ENCODE results near the gene C3orf18. TPM values are rescaled to one million over a fixed set of nuclear protein-coding genes. Genes with fewer than 3 reads are reported as not detected.

The C3orf18 gene
- polyA plus RNA-seq, 3 donors = 5.5 to 8.2 (median 6.9) TPM

- H3K27ac ChIP-seq (ENCODE audit: low read depth, low read length) = no peak overlapping the region
- WGBS, 3 donors = 74 to 79% (median 78%) methylated on average over 9 of the region's 9 CpGs
Measured at GRCh38 chr3:50534681-50535330, 32.7 kb downstream of the C3orf18 start.

GRCh38 chr3:50533807-50534461, 33.6 kb downstream of the C3orf18 start:
- 62 to 78% (median 68%) methylated on average over 9 of the region's 9 CpGs for WGBS, 3 donors

GRCh38 chr3:50533316-50533715, 34.2 kb downstream of the C3orf18 start:
- no peak overlapping the region for H3K27ac ChIP-seq (ENCODE audit: low read depth, low read length)
- 77 to 82% (median 79%) methylated on average over 13 of the region's 13 CpGs for WGBS, 3 donors

More at GRCh38 chr3:50533807-50534461, 33.6 kb downstream of the C3orf18 start:
- no peak overlapping the region for H3K27ac ChIP-seq (ENCODE audit: low read depth, low read length)

- 81 to 84% (median 81%) methylated on average over 9 of the region's 9 CpGs for WGBS, 3 donors
- H3K27ac ChIP-seq (ENCODE audit: low read depth, low read length) = no peak overlapping the region
Measured at GRCh38 chr3:50532062-50532705, 35.4 kb downstream of the C3orf18 start.

GRCh38 chr3:50531201-50531600, 36.3 kb downstream of the C3orf18 start:
- WGBS, 3 donors = 90 to 94% (median 90%) methylated on average over 4 of the region's 4 CpGs
- no peak overlapping the region for H3K27ac ChIP-seq (ENCODE audit: low read depth, low read length)

- no peak overlapping the region for H3K27ac ChIP-seq (ENCODE audit: low read depth, low read length)
- WGBS, 3 donors = 16 to 26% (median 22%) methylated on average over 45 to 48 of the region's 48 CpGs
Measured at GRCh38 chr3:50530001-50530970, 37.3 kb downstream of the C3orf18 start.

GRCh38 chr3:50525987-50526386, 41.6 kb downstream of the C3orf18 start:
- WGBS, 3 donors = 30 to 61% (median 31%) methylated on average over 6 of the region's 6 CpGs
- no peak overlapping the region for H3K27ac ChIP-seq (ENCODE audit: low read depth, low read length)

- no peak overlapping the region for H3K27ac ChIP-seq (ENCODE audit: low read depth, low read length)
- 63 to 79% (median 73%) methylated on average over 9 of the region's 9 CpGs for WGBS, 3 donors
Measured at GRCh38 chr3:50525191-50525910, 42.2 kb downstream of the C3orf18 start.

GRCh38 chr3:50524746-50525145, 42.8 kb downstream of the C3orf18 start:
- H3K27ac ChIP-seq (ENCODE audit: low read depth, low read length) = no peak overlapping the region
- 83 to 84% (median 83%) methylated on average over 5 of the region's 5 CpGs for WGBS, 3 donors

GRCh38 chr3:50523279-50523811, 44.2 kb downstream of the C3orf18 start:
- WGBS, 3 donors = 71 to 80% (median 72%) methylated on average over 9 of the region's 9 CpGs
- no peak overlapping the region for H3K27ac ChIP-seq (ENCODE audit: low read depth, low read length)

GRCh38 chr3:50521572-50521971, 46.0 kb downstream of the C3orf18 start:
- no peak overlapping the region for H3K27ac ChIP-seq (ENCODE audit: low read depth, low read length)
- WGBS, 3 donors = 66 to 87% (median 84%) methylated on average over 5 of the region's 5 CpGs

- H3K27ac ChIP-seq (ENCODE audit: low read depth, low read length) = no peak overlapping the region
- WGBS, 3 donors = 52 to 66% (median 65%) methylated on average over 3 of the region's 3 CpGs
Measured at GRCh38 chr3:50520849-50521248, 46.7 kb downstream of the C3orf18 start.

- no peak overlapping the region for H3K27ac ChIP-seq (ENCODE audit: low read depth, low read length)
- 16 to 23% (median 18%) methylated on average over 7 of the region's 7 CpGs for WGBS, 3 donors
Measured at GRCh38 chr3:50519471-50520089, 48.0 kb downstream of the C3orf18 start.

- H3K27ac ChIP-seq (ENCODE audit: low read depth, low read length) = no peak overlapping the region
- 86 to 91% (median 89%) methylated on average over 7 of the region's 7 CpGs for WGBS, 3 donors
Measured at GRCh38 chr3:50518436-50518835, 49.1 kb downstream of the C3orf18 start.

GRCh38 chr3:50517721-50518206, 49.8 kb downstream of the C3orf18 start:
- H3K27ac ChIP-seq (ENCODE audit: low read depth, low read length) = no peak overlapping the region
- WGBS, 3 donors = 88 to 93% (median 89%) methylated on average over 4 of the region's 4 CpGs

- no peak overlapping the region for H3K27ac ChIP-seq (ENCODE audit: low read depth, low read length)
- WGBS, 3 donors = 78 to 87% (median 78%) methylated on average over 4 of the region's 4 CpGs
Measured at GRCh38 chr3:50516440-50516871, 51.1 kb downstream of the C3orf18 start.
